ENCODE measurements around the gene PTCSC3.

Gene PTCSC3

DNA sequence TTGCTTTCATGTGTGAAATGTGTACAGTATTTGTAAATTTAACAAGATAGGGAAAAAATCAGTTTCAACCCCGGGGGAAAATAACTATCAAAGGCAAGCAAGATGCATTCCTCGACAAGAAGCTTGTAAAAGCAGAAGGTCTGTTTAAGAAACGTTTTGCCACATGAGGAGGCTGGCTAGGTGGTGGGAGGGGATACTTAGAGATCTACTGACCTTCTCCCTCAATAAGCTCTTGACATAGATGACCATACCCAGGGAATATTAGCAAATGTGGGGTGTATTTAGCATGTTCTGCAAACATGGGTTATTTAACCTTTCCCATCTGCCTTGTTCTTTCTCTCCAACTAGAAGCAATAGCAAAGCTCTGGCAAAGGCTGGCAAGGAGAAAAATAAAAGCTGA lies 4.9 kb downstream of the PTCSC3 start:
- H3K36me3 ChIP-seq (replicated peaks): no peaks in the 10 kb centered on the region
- H3K27me3 ChIP-seq (replicated peaks): no peaks in the 10 kb centered on the region
- in situ Hi-C loops (cut with HindIII; ENCODE audit: low pct_ligation_motif_present, low sequenced_read_pairs): no loop called here
- TF ChIP-seq, protein P1, sequence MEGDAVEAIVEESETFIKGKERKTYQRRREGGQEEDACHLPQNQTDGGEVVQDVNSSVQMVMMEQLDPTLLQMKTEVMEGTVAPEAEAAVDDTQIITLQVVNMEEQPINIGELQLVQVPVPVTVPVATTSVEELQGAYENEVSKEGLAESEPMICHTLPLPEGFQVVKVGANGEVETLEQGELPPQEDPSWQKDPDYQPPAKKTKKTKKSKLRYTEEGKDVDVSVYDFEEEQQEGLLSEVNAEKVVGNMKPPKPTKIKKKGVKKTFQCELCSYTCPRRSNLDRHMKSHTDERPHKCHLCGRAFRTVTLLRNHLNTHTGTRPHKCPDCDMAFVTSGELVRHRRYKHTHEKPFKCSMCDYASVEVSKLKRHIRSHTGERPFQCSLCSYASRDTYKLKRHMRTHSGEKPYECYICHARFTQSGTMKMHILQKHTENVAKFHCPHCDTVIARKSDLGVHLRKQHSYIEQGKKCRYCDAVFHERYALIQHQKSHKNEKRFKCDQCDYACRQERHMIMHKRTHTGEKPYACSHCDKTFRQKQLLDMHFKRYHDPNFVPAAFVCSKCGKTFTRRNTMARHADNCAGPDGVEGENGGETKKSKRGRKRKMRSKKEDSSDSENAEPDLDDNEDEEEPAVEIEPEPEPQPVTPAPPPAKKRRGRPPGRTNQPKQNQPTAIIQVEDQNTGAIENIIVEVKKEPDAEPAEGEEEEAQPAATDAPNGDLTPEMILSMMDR (IDR thresholded peaks at IDR 0.05; ENCODE audit: low read depth, low read length, missing control alignments): no peak
- H3K27ac ChIP-seq: no peak overlapping the region
- no peak for DNase-seq
- no peak overlapping the region for H3K4me3 ChIP-seq (ENCODE audit: low read depth, low read length)

DNA sequence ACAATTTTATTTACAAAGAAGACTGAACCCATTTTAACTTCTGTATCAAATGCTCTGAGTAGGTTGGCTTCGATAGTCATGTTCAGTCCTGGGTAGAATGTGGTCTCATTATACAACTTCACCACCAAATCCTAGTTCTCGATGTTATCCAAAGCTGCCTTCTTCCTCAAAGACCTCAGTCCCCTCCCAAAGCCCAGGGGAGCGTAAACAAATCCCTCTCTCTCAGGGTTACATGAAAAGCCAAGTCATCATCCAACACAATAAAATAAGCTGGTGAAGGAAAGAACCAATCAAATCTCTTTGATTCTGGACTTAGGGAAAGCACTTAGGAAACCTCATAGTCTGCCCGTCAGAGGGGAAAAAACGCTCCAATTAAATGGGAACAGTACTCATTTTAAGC lies 9.1 kb downstream of the PTCSC3 start:
- DNase-seq: no peak
- Histone ChIP-seq H3K27me3 (replicated peaks) (no peaks in the 10 kb centered on the region), H3K27ac (no peak overlapping the region), H3K36me3 (replicated peaks) (no peaks in the 10 kb centered on the region), H3K4me3 (ENCODE audit: low read depth, low read length) (no peak overlapping the region)
- in situ Hi-C loops (cut with HindIII; ENCODE audit: low pct_ligation_motif_present, low sequenced_read_pairs): no loop called here
- TF ChIP-seq, protein P1 (IDR thresholded peaks at IDR 0.05; ENCODE audit: low read depth, low read length, missing control alignments): no peak

DNA sequence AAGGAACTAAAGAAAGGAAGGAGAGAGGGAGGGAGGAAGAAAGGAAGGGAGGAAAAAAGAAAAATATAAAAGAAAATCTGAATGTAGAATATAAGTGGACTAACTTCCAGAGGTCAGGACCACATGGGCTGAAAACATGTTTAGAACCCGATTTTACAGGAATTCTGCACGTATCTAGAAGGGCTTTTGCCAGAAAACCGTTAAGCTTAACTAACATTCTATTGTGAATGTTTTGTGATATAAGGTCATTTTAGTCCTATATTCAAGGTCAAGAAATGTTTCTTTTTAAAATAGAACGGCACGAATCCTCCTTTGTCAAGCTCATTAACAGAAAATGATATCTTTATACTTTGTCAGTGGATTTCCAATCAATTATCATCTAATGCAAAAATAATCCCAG lies 13.1 kb downstream of the PTCSC3 start:
- no peak overlapping the region for H3K27ac ChIP-seq
- no peaks in the 10 kb centered on the region for H3K36me3 ChIP-seq (replicated peaks)
- in situ Hi-C loops (cut with HindIII; ENCODE audit: low pct_ligation_motif_present, low sequenced_read_pairs): no loop called here
- TF ChIP-seq, protein P1 (IDR thresholded peaks at IDR 0.05; ENCODE audit: low read depth, low read length, missing control alignments): no peak
- no peak for DNase-seq
- H3K27me3 ChIP-seq (replicated peaks): no peaks in the 10 kb centered on the region
- H3K4me3 ChIP-seq (ENCODE audit: low read depth, low read length): no peak overlapping the region

DNA sequence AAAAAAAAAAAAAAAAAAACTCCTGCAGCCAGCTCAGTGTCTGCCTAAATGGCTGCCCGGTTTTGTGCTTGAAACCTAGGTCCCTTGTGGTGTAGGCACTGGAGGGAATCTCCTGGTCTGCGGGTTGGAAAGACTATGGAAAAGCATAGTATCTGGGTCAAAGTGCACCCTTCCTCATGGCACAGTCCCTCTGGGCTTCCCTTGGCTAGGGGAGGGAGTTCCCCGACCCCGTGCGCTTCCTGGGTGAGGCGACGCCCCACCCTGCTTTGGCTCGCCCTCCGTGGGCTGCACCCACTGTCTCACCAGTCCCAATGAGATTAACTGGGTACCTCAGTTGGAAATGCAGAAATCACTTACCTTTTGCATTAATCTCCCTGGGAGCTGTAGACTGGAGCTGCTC lies 14.3 kb downstream of the PTCSC3 start:
- H3K36me3 ChIP-seq (replicated peaks): no peaks in the 10 kb centered on the region

DNA sequence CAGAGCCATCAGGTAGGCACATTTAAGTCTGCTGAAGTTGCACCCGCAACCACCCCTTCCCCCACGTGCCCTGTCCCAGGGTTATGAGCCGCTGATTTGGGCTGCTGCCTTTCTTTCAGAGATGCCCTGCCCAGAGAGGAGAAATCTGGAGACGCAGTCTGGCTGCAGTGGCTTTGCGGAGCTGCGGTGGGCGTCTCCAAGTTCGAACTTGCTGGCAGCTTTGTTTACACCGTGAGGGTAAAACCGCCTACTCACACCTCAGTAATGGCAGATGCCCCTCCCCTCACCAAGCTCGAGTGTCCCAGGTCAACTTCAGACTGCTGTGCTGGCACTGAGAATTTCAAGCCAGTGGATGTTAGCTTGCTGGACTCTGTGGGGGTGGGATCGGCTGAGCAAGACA lies 14.7 kb downstream of the PTCSC3 start:
- TF ChIP-seq, protein P1 (IDR thresholded peaks at IDR 0.05; ENCODE audit: low read depth, low read length, missing control alignments): no peak
- no peaks in the 10 kb centered on the region for H3K36me3 ChIP-seq (replicated peaks)
- DNase-seq: no peak
- H3K27me3 ChIP-seq (replicated peaks): no peaks in the 10 kb centered on the region
- in situ Hi-C loops (cut with HindIII; ENCODE audit: low pct_ligation_motif_present, low sequenced_read_pairs): no loop called here
- no peak overlapping the region for H3K27ac ChIP-seq
- no peak overlapping the region for H3K4me3 ChIP-seq (ENCODE audit: low read depth, low read length)

More for the DNA sequence above, 14.3 kb downstream of the PTCSC3 start:
- in situ Hi-C loops (cut with HindIII; ENCODE audit: low pct_ligation_motif_present, low sequenced_read_pairs): no loop called here
- DNase-seq: no peak
- Histone ChIP-seq H3K27ac (no peak overlapping the region), H3K4me3 (ENCODE audit: low read depth, low read length) (no peak overlapping the region), H3K27me3 (replicated peaks) (no peaks in the 10 kb centered on the region)
- TF ChIP-seq, protein P1 (IDR thresholded peaks at IDR 0.05; ENCODE audit: low read depth, low read length, missing control alignments): no peak

DNA sequence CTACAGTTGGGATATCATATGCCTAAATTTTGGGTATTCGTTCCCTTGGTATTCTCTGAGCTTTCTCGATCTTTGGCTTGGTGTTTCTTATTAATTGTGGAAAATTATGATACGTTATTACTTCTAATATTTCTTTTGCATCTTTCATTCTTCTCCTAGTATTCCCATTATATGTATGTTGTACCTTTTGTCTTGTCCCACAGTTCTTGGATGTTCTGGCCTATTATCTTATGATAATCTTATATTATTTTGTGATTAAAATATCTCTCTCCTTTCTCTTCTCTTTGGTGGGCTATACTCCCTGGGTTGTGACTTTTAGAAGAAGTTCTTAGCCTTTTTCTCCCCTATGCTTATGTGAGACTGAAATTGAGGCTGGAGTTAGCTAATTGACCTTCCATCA lies 25.2 kb downstream of the PTCSC3 start:
- Histone ChIP-seq H3K27ac (no peak overlapping the region), H3K4me3 (ENCODE audit: low read depth, low read length) (no peak overlapping the region), H3K27me3 (replicated peaks) (no peaks in the 10 kb centered on the region), H3K36me3 (replicated peaks) (no peaks in the 10 kb centered on the region)
- TF ChIP-seq, protein P1 (IDR thresholded peaks at IDR 0.05; ENCODE audit: low read depth, low read length, missing control alignments): no peak
- in situ Hi-C loops (cut with HindIII; ENCODE audit: low pct_ligation_motif_present, low sequenced_read_pairs): no loop called here
- DNase-seq: no peak
